Fibroblast of lung (primary cell): ENCODE measurements around the gene PAX3. TPM values are rescaled to one million over a fixed set of nuclear protein-coding genes. Genes with fewer than 3 reads are reported as not detected.

Experiments
- DNase-seq, 2 donors: peaks; one replicate each; pipeline versions ENCODE4 v3.0.0 to v3.0.0-alpha.2; 2010; ENCODE audit warnings: low read depth in 2 of 2
- H2AFZ ChIP-seq: 2 replicates; pipeline ENCODE4 v1.5.1; 2012; ENCODE audit warnings: low read length, control low read depth, inconsistent platforms
- H3K27ac ChIP-seq: 2 replicates; pipeline ENCODE4 v1.5.1; 2011; ENCODE audit warnings: low read length, control low read depth; ENCODE audit not compliant: insufficient read depth
- H3K27me3 ChIP-seq: 2 replicates; pipeline ENCODE4 v1.5.1; 2011; ENCODE audit warnings: mild to moderate bottlenecking, low read length; ENCODE audit not compliant: control insufficient read depth, insufficient read depth
- H3K36me3 ChIP-seq: 2 replicates; pipeline ENCODE4 v1.5.1; 2011; ENCODE audit warnings: low read length; ENCODE audit not compliant: control insufficient read depth, insufficient read depth
- H3K4me1 ChIP-seq: 2 replicates; pipeline ENCODE4 v1.5.1; 2011; ENCODE audit warnings: low read length; ENCODE audit not compliant: control insufficient read depth, insufficient read depth; ENCODE audit errors: extremely low read depth
- H3K4me2 ChIP-seq: 2 replicates; pipeline ENCODE4 v1.5.1; 2011; ENCODE audit warnings: low read length, control low read depth; ENCODE audit not compliant: insufficient read depth; ENCODE audit errors: extremely low read depth
- H3K4me3 ChIP-seq, 4 experiments: fragments of 200-600 bp in 1 of 4; sonication (generic) in 1 of 4; replicated peaks in 1 of 4; 2 replicates each; pipeline ENCODE4 v1.5.1; 2011 to 2016; ENCODE audit warnings: low read length in 4 of 4, low read depth in 3 of 4, mild to moderate bottlenecking in 3 of 4, control low read depth in 2 of 4, inconsistent platforms in 1 of 4, mixed read lengths in 1 of 4; ENCODE audit not compliant: insufficient read depth in 1 of 4; ENCODE audit errors: control extremely low read depth in 1 of 4
- H3K79me2 ChIP-seq: 2 replicates; pipeline ENCODE4 v1.5.1; 2012; ENCODE audit warnings: mild to moderate bottlenecking, low read length, inconsistent platforms; ENCODE audit not compliant: control insufficient read depth, insufficient read depth
- H3K9ac ChIP-seq: 2 replicates; pipeline ENCODE4 v1.5.1; 2011; ENCODE audit warnings: mild to moderate bottlenecking, low read length, control low read depth; ENCODE audit not compliant: insufficient read depth
- H3K9me3 ChIP-seq: 2 replicates; pipeline ENCODE4 v1.5.1; 2012; ENCODE audit warnings: low read depth, low read length; ENCODE audit not compliant: control insufficient read depth, insufficient read depth
- H4K20me1 ChIP-seq: 2 replicates; pipeline ENCODE4 v1.5.1; 2011; ENCODE audit warnings: low read length; ENCODE audit not compliant: control insufficient read depth, insufficient read depth; ENCODE audit errors: extremely low read depth
- EZH2 ChIP-seq: IDR thresholded peaks from 2 replicates; pipeline ENCODE4 v1.5.1; 2012; ENCODE audit warnings: low read length, control low read depth, mild to moderate bottlenecking; ENCODE audit errors: missing control alignments
- polyA plus RNA-seq, 2 donors: library from polyadenylated mRNA; depleted of rRNA in 1 of 2; stranded (reverse) in 1 of 2; unstranded in 1 of 2; fragments of >200 nt; gene quantifications; 2 replicates each; pipeline ENCODE4 v1.2.1, GENCODE V29; 2011 to 2012; ENCODE audit warnings: missing spikeins in 1 of 2
- total RNA-seq: library from RNA; depleted of rRNA; stranded (reverse); fragments of >200 nt; gene quantifications from 2 replicates; pipeline ENCODE4 v1.2.1, GENCODE V29; 2014
- TF ChIP-seq, protein P1 (sequence below), 2 donors: IDR thresholded peaks in 1 of 2; conservative IDR thresholded peaks in 1 of 2; 1 replicate in 1 of 2; 2 replicates in 1 of 2; pipeline ENCODE4 v1.5.1; 2011 to 2012; ENCODE audit warnings: low read length in 2 of 2, control low read depth in 1 of 2, inconsistent platforms in 1 of 2, low read depth in 1 of 2, mild to moderate bottlenecking in 1 of 2

PAX3 gene
- total and polyA plus RNA-seq, 2 donors (not counting 1 experiment from before 2014, with no cell fraction given): not detected

DNA sequence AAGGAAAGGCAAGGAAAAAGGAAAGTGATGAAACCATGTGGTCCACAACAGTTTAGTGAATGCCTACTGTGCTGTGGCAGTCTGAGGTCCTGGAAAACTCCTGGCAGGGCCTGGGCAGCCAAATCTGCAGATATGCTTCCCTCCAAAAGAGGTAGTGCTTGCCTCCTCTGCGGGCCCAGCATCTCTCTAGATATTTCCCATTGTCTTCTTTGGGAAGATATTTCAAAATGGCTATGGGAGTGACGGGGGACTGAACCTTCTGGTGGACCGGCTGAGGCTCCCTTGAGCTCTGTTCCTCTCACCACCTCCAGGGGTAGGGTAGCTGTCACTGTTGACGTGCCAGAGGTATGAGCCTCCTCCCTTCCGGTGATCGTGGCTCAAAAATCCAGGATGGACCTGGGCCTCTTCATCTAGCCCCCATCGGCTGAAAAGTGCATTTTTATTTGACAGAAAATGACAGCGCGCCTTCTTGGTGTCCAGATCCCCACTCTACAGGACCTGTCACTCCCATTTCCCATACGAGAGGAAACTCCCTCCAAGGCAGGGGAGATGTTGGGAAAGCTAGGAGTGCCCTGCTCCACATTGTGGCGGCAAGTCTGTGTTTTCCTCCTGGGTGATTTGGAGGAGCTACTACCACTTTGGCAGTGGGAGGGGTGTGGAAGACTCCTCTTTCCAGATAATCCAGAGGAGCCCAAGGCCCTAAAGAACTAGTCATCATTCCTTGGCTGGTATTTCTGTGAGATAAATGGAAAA, 9.4 kb upstream of the PAX3 start:
- DNase-seq: no peak
- H3K27me3 ChIP-seq: peaks cover 85% of the 10 kb centered on the region
- H2AFZ ChIP-seq: no peak overlapping the region
- H3K4me1 ChIP-seq: peaks cover 4% of the 10 kb centered on the region
- no peak overlapping the region for H3K27ac ChIP-seq
- H3K9ac ChIP-seq: no peak overlapping the region
- H3K36me3 ChIP-seq: no peaks in the 10 kb centered on the region
- H3K4me2 ChIP-seq: no peak overlapping the region
- H3K4me3 ChIP-seq: no peak overlapping the region
- TF ChIP-seq, protein P1, sequence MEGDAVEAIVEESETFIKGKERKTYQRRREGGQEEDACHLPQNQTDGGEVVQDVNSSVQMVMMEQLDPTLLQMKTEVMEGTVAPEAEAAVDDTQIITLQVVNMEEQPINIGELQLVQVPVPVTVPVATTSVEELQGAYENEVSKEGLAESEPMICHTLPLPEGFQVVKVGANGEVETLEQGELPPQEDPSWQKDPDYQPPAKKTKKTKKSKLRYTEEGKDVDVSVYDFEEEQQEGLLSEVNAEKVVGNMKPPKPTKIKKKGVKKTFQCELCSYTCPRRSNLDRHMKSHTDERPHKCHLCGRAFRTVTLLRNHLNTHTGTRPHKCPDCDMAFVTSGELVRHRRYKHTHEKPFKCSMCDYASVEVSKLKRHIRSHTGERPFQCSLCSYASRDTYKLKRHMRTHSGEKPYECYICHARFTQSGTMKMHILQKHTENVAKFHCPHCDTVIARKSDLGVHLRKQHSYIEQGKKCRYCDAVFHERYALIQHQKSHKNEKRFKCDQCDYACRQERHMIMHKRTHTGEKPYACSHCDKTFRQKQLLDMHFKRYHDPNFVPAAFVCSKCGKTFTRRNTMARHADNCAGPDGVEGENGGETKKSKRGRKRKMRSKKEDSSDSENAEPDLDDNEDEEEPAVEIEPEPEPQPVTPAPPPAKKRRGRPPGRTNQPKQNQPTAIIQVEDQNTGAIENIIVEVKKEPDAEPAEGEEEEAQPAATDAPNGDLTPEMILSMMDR (conservative IDR thresholded peaks at IDR 0.05 in 1 of 2, IDR thresholded peaks at IDR 0.05 in 1 of 2; ENCODE audit: low read depth in 1 of 2, low read length in 2 of 2): no peak
- TF ChIP-seq EZH2: peak; percentile 58
- no peaks in the 10 kb centered on the region for H3K79me2 ChIP-seq
- no peaks in the 10 kb centered on the region for H3K9me3 ChIP-seq
- no peaks in the 10 kb centered on the region for H4K20me1 ChIP-seq

DNA sequence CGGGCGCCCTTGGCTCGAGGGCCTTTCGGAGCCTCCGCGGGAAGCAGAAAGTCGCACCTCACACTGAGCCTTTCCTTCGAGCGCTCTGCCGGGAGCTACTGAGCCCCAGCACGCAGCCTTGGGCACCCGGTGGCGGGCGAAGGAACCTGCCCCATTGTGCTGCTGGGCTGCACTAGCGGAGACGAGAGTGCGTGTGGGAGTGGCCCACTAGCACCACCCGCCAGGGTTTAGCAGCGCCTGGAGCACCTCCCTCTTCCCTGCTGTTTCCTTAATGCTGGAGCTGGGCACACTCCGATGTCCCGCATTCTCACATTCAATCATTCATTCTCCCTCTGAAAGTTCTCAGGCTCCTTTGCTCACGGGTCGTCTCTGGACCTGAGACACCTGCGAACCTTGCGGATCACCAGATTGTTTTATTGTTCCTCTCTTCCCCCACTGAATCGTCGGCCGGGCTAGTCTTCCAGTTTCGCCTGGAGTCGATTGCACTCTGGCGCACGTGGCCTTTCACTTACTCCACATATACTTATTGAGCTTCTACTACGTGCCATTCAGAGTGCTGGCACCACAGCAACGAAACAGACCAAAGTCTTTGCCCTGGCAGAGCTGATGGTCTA, 8.5 kb upstream of the PAX3 start:
- peaks cover 4% of the 10 kb centered on the region for H3K4me1 ChIP-seq
- no peaks in the 10 kb centered on the region for H3K79me2 ChIP-seq
- no peak overlapping the region for H3K9ac ChIP-seq
- DNase-seq: no peak
- no peak overlapping the region for H3K27ac ChIP-seq
- TF ChIP-seq, protein P1 (conservative IDR thresholded peaks at IDR 0.05 in 1 of 2, IDR thresholded peaks at IDR 0.05 in 1 of 2; ENCODE audit: low read depth in 1 of 2, low read length in 2 of 2): no peak
- no peak for TF ChIP-seq EZH2
- peaks cover 85% of the 10 kb centered on the region for H3K27me3 ChIP-seq
- no peak overlapping the region for H2AFZ ChIP-seq
- H3K9me3 ChIP-seq: no peaks in the 10 kb centered on the region
- H3K4me3 ChIP-seq: no peak overlapping the region
- no peaks in the 10 kb centered on the region for H3K36me3 ChIP-seq
- H3K4me2 ChIP-seq: no peak overlapping the region
- H4K20me1 ChIP-seq: no peaks in the 10 kb centered on the region

DNA sequence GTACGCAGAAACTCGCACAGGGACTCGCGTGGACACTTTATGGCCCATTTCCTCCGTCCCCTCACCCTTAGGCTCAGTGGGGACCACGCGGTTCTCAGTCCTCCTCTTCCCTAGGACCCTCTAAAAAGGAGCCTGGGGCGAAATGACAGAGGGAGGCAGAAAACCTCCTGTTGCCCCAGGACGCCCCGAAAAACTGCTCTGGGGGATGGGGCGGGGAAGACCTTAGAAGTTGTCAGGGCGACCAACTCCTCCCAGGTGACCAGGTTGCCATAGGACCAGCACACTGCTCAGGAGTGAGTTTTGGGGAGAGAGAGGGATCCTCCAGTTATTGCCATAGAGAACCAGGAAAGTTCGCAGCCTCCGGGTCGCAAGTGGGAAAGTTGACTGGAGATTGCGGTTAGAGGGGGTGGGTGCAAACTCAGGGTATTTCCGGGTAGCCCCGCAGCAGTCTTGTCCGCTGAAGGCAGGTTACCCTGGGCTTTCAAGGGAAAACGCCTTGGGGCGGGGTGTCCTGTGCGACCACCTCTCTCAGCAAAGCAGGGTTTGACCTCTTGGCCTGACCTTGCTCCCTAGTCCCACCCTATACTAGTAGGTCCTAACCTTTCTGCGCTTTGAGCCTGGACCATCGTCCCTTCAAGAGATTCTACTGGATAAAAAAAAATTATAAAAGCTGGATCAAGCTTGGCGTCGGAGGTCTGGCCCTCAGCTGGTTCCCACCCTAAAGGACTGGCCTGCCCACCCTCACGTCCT, 7.8 kb upstream of the PAX3 start:
- peaks cover 85% of the 10 kb centered on the region for H3K27me3 ChIP-seq
- no peak overlapping the region for H3K27ac ChIP-seq
- H3K9me3 ChIP-seq: no peaks in the 10 kb centered on the region
- peaks cover 4% of the 10 kb centered on the region for H3K4me1 ChIP-seq
- no peak overlapping the region for H2AFZ ChIP-seq
- no peaks in the 10 kb centered on the region for H4K20me1 ChIP-seq
- TF ChIP-seq, protein P1 (conservative IDR thresholded peaks at IDR 0.05 in 1 of 2, IDR thresholded peaks at IDR 0.05 in 1 of 2; ENCODE audit: low read depth in 1 of 2, low read length in 2 of 2): no peak
- TF ChIP-seq EZH2: no peak
- H3K36me3 ChIP-seq: no peaks in the 10 kb centered on the region
- peak overlapping the region; percentile 56 for H3K4me2 ChIP-seq
- H3K79me2 ChIP-seq: no peaks in the 10 kb centered on the region
- H3K9ac ChIP-seq: no peak overlapping the region
- peak overlapping the region in 3 of 4 experiments; percentile 46 to 61 (median 48) for H3K4me3 ChIP-seq
- DNase-seq: no peak
